ENCODE results near the gene ERC2. TPM values are rescaled to one million over a fixed set of nuclear protein-coding genes. Genes with fewer than 3 reads are reported as not detected.
A peak's percentile ranks its signal among the peaks of the same experiment; 100 is the strongest.

ERC2 gene
- total and polyA plus RNA-seq, 12 donors: 0.22 to 4.2 (median 1.7) TPM

- intact Hi-C loops (cut with DNase I): no loop called here
- WGBS, 2 donors: 70 to 80% methylated on average over 1 of the region's 1 CpG
- no peak overlapping the region for H3K4me3 ChIP-seq
- no peaks in the 10 kb centered on the region for H3K9me3 ChIP-seq
- ATAC-seq: no peak
- no peak for TF ChIP-seq CTCF (IDR thresholded peaks at IDR 0.05)
- no peak for DNase-seq
- no peak overlapping the region for H3K27ac ChIP-seq
- no peaks in the 10 kb centered on the region for H3K4me1 ChIP-seq
- peaks cover 0 to 44% (median 11%) of the 10 kb centered on the region in 7 donors for H3K27me3 ChIP-seq
- no peaks in the 10 kb centered on the region for H3K36me3 ChIP-seq
Observed at GRCh38 chr3:55910543-55910942, 557.7 kb downstream of the ERC2 start.

GRCh38 chr3:55909373-55909772 lies 558.9 kb downstream of the ERC2 start:
- intact Hi-C loops (cut with DNase I): no loop called here
- no peak overlapping the region for H3K4me3 ChIP-seq

GRCh38 chr3:55907616-55908015 lies 560.7 kb downstream of the ERC2 start:
- H3K36me3 ChIP-seq: no peaks in the 10 kb centered on the region
- no peak for TF ChIP-seq CTCF (IDR thresholded peaks at IDR 0.05)
- H3K9me3 ChIP-seq: no peaks in the 10 kb centered on the region
- H3K4me1 ChIP-seq: peaks cover 0 to 9% (median 0%) of the 10 kb centered on the region in 9 donors
- peaks cover 0 to 25% (median 4%) of the 10 kb centered on the region in 7 donors for H3K27me3 ChIP-seq
- intact Hi-C loops (cut with DNase I): no loop called here
- peak in 3 of 8 donors; percentile 31 to 79 (median 60) for ATAC-seq
- H3K4me3 ChIP-seq: no peak overlapping the region
- H3K27ac ChIP-seq: no peak overlapping the region
- no peak for DNase-seq
- WGBS, 2 donors: 29 to 44% methylated on average over 3 of the region's 3 CpGs

More at GRCh38 chr3:55909373-55909772, 558.9 kb downstream of the ERC2 start:
- Histone ChIP-seq H3K4me1 (no peaks in the 10 kb centered on the region), H3K36me3 (no peaks in the 10 kb centered on the region), H3K27me3 (peaks cover 0 to 40% (median 11%) of the 10 kb centered on the region in 7 donors), H3K9me3 (no peaks in the 10 kb centered on the region), H3K27ac (no peak overlapping the region)
- WGBS, 2 donors: 74 to 84% methylated on average over 3 of the region's 3 CpGs
- DNase-seq (no peak), ATAC-seq (no peak)
- no peak for TF ChIP-seq CTCF (IDR thresholded peaks at IDR 0.05)

GRCh38 chr3:55906896-55907295 lies 561.4 kb downstream of the ERC2 start:
- 85 to 87% methylated on average over 3 of the region's 3 CpGs for WGBS, 2 donors

More at GRCh38 chr3:55906896-55907295, 561.4 kb downstream of the ERC2 start:
- Histone ChIP-seq H3K36me3 (no peaks in the 10 kb centered on the region), H3K27ac (no peak overlapping the region), H3K4me1 (peaks cover 0 to 9% (median 0%) of the 10 kb centered on the region in 9 donors), H3K27me3 (peaks cover 0 to 20% (median 4%) of the 10 kb centered on the region in 7 donors), H3K4me3 (no peak overlapping the region), H3K9me3 (no peaks in the 10 kb centered on the region)
- intact Hi-C loops (cut with DNase I): no loop called here
- ATAC-seq (no peak), DNase-seq (no peak)
- TF ChIP-seq CTCF (IDR thresholded peaks at IDR 0.05): no peak

Data from heart right ventricle (tissue), 16 donors.